HL-60 (cell line): ENCODE data around the gene PADI4.

Source experiments
- CTCF ChIP-seq: IDR thresholded peaks from one replicate; pipeline ENCODE4 v1.5.1; 2011; ENCODE audit warnings: low read length, control low read depth, inconsistent platforms; ENCODE audit not compliant: insufficient read depth
- GABPA ChIP-seq: IDR thresholded peaks from 2 replicates; pipeline ENCODE4 v1.6.1; 2012; ENCODE audit warnings: low read depth
- TF ChIP-seq, protein P1 (sequence below): IDR thresholded peaks from 2 replicates; pipeline ENCODE4 v1.6.1; 2012; ENCODE audit warnings: low read depth; ENCODE audit not compliant: insufficient replicate concordance

DNA sequence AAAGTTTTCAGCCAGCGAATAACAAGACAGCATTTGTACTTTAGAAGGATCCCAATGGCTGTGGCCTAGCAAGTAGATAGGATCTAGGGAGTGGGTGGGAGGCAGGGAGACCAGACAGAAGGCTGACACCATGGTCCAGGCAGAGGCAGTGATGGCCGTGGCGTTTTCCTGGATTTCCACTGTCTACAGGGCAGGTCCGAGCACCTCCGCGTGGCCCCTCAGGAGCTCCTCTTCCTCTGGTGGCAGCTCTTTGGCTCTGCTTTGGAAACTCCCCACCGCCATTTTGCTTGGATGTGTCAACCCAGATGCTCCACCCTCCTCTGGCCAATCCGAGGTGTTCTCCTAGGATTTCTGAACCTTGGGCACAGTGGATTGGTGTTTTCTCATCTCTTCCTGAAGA, 25.1 kb downstream of the PADI4 start:
- TF ChIP-seq CTCF (no peak), GABPA (no peak)
- TF ChIP-seq, protein P1, sequence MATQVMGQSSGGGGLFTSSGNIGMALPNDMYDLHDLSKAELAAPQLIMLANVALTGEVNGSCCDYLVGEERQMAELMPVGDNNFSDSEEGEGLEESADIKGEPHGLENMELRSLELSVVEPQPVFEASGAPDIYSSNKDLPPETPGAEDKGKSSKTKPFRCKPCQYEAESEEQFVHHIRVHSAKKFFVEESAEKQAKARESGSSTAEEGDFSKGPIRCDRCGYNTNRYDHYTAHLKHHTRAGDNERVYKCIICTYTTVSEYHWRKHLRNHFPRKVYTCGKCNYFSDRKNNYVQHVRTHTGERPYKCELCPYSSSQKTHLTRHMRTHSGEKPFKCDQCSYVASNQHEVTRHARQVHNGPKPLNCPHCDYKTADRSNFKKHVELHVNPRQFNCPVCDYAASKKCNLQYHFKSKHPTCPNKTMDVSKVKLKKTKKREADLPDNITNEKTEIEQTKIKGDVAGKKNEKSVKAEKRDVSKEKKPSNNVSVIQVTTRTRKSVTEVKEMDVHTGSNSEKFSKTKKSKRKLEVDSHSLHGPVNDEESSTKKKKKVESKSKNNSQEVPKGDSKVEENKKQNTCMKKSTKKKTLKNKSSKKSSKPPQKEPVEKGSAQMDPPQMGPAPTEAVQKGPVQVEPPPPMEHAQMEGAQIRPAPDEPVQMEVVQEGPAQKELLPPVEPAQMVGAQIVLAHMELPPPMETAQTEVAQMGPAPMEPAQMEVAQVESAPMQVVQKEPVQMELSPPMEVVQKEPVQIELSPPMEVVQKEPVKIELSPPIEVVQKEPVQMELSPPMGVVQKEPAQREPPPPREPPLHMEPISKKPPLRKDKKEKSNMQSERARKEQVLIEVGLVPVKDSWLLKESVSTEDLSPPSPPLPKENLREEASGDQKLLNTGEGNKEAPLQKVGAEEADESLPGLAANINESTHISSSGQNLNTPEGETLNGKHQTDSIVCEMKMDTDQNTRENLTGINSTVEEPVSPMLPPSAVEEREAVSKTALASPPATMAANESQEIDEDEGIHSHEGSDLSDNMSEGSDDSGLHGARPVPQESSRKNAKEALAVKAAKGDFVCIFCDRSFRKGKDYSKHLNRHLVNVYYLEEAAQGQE, result no peak
